Heart right ventricle (tissue), 16 donors: Measurements from ENCODE around the gene CST7. TPM values are rescaled to one million over a fixed set of nuclear protein-coding genes. Genes with fewer than 3 reads are reported as not detected.
A peak's percentile ranks its signal among the peaks of the same experiment; 100 is the strongest.

Experiments
- ATAC-seq, 8 donors: fragments of 200-7000 bp; cut with Tn5 transposase; one replicate each; pipeline ENCODE4 v1.9.1; 2020; ENCODE audit warnings: mild to moderate bottlenecking in 8 of 8, moderate library complexity in 8 of 8, moderate number of reproducible peaks in 1 of 8
- DNase-seq, 2 donors: peaks; one replicate each; pipeline ENCODE4 v3.0.0-alpha.2; 2020
- H3K27ac ChIP-seq, 10 donors: fragments of 200-600 bp; sonication (generic) in 2 of 10; one replicate each; pipeline versions ENCODE4 v1.5.0 to v1.8.0; 2020 to 2022; ENCODE audit warnings: mild to moderate bottlenecking in 3 of 10
- H3K27me3 ChIP-seq, 7 donors: fragments of 200-600 bp; one replicate each; pipeline ENCODE4 v1.8.0; 2021 to 2022; ENCODE audit warnings: mild to moderate bottlenecking in 2 of 7
- H3K36me3 ChIP-seq, 9 donors: fragments of 200-600 bp; sonication (generic) in 1 of 9; one replicate each; pipeline versions ENCODE4 v1.5.0 to v1.8.0; 2020 to 2022; ENCODE audit warnings: mild to moderate bottlenecking in 2 of 9
- H3K4me1 ChIP-seq, 9 donors: fragments of 200-600 bp; sonication (generic) in 1 of 9; one replicate each; pipeline versions ENCODE4 v1.5.0 to v1.8.0; 2020 to 2022; ENCODE audit warnings: mild to moderate bottlenecking in 4 of 9
- H3K4me3 ChIP-seq, 10 donors: fragments of 200-600 bp; sonication (generic) in 2 of 10; one replicate each; pipeline versions ENCODE4 v1.5.0 to v1.8.0; 2020 to 2022; ENCODE audit warnings: mild to moderate bottlenecking in 7 of 10, moderate library complexity in 2 of 10
- H3K9me3 ChIP-seq, 11 donors: fragments of 200-600 bp in 10 of 11; sonication (generic) in 2 of 11; one replicate each; pipeline versions ENCODE4 v1.5.0 to v1.8.0; 2013 to 2022; ENCODE audit warnings: mild to moderate bottlenecking in 2 of 11, control low read depth in 1 of 11, moderate library complexity in 1 of 11
- CTCF ChIP-seq, 9 donors: fragments of 200-600 bp; sonication (generic) in 2 of 9; IDR thresholded peaks; one replicate each; pipeline versions ENCODE4 v1.5.0 to v1.8.0; 2021 to 2022; ENCODE audit warnings: antibody characterized with exemption in 9 of 9, mild to moderate bottlenecking in 5 of 9, moderate library complexity in 1 of 9
- WGBS, 2 donors: extraction: QIAGEN DNeasy Blood & Tissue Kit; methylation state at CpG; one replicate each; pipeline ENCODE4 v1.1.7; 2013; ENCODE audit warnings: inconsistent platforms in 1 of 2; 5-methylcytosine and 5-hydroxymethylcytosine counted together
- intact Hi-C, 10 donors: fragments of 100-400 bp; cut with DNase I; formaldehyde crosslinking; loops; one replicate each; pipeline versions ENCODE4 v1.11.1 to v1.14.2; 2022
- long read RNA-seq, 3 donors: library from polyadenylated mRNA; unstranded; transcript quantifications; one replicate each; pipeline ENCODE4 v2.0.0, GENCODE V29; 2020 to 2021
- polyA plus RNA-seq, 2 donors: library from polyadenylated mRNA; stranded (reverse); fragments of 200-250 nt; gene quantifications; one replicate each; pipeline ENCODE4 v1.2.3, GENCODE V29; 2013
- total RNA-seq, 10 donors: library from RNA; stranded (reverse); fragmentation: NEBNext Ultra II Directional in 3 of 10; extraction: Animal tissue kit (Norgen Biotek cat#: 25700) in 3 of 10; gene quantifications; one replicate each; pipeline versions ENCODE4 v1.2.1 to v1.2.4, GENCODE V29; 2021 to 2023
- donor health status: Arrhythmogenic right ventricular cardiomyopathy.
- donor health status: ischemic (EF 13 %, LVEDD 7.1; RV severe dilation, severe dysfunction).
- donor health status: healthy with polysubstance abuse.
- donor health status: DM: no; HTN: yes; CAD: no.
- donor health status: DM: no; HTN: no; CAD: no.
- donor health status: ischemic (EF 25% LVEDD 6.9; RV normal size, moderate dysfunction).
- donor health status: ischemic (EF 25% LVEDD 5.7; RV mildly dilated, moderate dysfunction).
- donor health status: healthy.
- donor health status: DM: yes; HTN: yes; CAD: no.
- donor health status: Ischemic cardiomyopathy.
- donor health status: ischemic (EF 35%, LVEDD 5.7; RV mildly dilated, moderate dysfunction).
- donor health status: nonischemic (EF 11% LVEDD 7.7; RV severe dilation, severe dysfunction).
- donor health status: DM: yes; HTN: yes; CAD: no.
- donor health status: PGD.
- donor health status: ischemic (EF 29% LVEDD 5.4; RV normal size, mild dysfunction).
- donor health status: nonischemic (EF 23%, LVEDD 6.1; RV moderate dilation, normal function).

Gene CST7, protein sequence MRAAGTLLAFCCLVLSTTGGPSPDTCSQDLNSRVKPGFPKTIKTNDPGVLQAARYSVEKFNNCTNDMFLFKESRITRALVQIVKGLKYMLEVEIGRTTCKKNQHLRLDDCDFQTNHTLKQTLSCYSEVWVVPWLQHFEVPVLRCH
- total RNA-seq (1 to 10 TPM in 4 of 10 donors, under 1 TPM in 4, not detected in 2; 0.28 to 10.0 (median 1.0) TPM), polyA plus RNA-seq (1 to 10 TPM; 1.2 to 1.5 TPM)
- long read RNA-seq, donor 1, result 0 reads
- long read RNA-seq, donor 2, result 0 reads
- long read RNA-seq, donor 3, partial matches to known transcripts, result 1 of 1 reads
- long read RNA-seq, donor 3, other reads (novel, unspliced or antisense), result 0 of 1 reads

DNA sequence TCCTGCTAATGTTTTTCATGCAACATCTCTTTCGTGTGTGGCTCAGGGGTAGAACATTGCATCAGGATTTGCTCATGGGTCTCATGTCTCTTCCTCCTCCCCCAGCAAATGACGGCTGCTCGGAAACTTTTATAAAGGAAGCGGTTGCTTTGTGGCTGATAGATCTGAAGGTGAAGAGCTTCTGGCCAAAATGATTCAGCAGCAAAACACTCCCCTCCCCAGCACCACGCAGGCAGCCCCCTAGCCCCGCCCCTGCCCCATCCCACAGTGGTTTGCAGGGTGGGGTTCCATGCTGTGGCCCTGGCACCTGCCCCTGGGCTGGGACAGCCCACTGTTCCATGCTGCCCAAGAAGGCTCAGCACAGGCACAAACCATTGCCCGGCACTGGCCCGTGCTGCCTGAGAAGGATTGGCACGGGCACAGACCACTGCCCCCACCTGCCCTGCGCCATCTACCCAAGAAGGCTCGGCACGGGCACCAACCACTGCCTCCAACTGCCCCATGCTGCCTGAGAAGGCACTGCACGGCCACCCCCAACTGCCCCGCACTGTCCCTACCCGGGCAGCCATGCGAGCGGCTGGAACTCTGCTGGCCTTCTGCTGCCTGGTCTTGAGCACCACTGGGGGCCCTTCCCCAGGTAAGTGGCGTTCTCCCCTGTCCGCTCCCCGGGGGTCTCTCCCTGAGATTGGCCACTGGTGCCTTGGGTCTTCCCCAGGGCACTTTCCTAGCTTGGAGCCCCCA lies at the start of gene CST7:
Gene CST7, plus strand, starts transcription at position 331 of the 741 bp plus-strand sequence. Its CDS starts 237 bp downstream, at position 568.
- peak within 1 kb of the TSS in 3 of 10 donors; percentile 14 to 59 (median 24) for H3K4me3 ChIP-seq
- H3K27me3 ChIP-seq, result peaks cover 0 to 17% (median 10%) of the 10 kb centered on the region in 7 donors
- ATAC-seq (peak; percentile 49 to 66 (median 59)), DNase-seq (peak in 1 of 2 donors; percentile 39)
- H3K27ac ChIP-seq, result peak within 1 kb of the TSS in 2 of 10 donors; percentile 31 to 92
- H3K36me3 ChIP-seq, result peaks cover 0 to 4% (median 0%) of the 10 kb centered on the region in 9 donors
- peaks cover 0 to 32% (median 13%) of the 10 kb centered on the region in 11 donors for H3K9me3 ChIP-seq
- TF ChIP-seq CTCF (IDR thresholded peaks at IDR 0.05), result no peak
- H3K4me1 ChIP-seq, result peaks cover 0 to 35% (median 0%) of the 10 kb centered on the region in 9 donors
- intact Hi-C loops, result no loop called here
- WGBS, 2 donors, result 78 to 79% methylated on average over 20 of the region's 20 CpGs

- ATAC-seq (no peak), DNase-seq (no peak)
- intact Hi-C loops, result no loop called here
- H3K27ac ChIP-seq, result no peak overlapping the region
- no peaks in the 10 kb centered on the region for H3K27me3 ChIP-seq
- no peak for TF ChIP-seq CTCF (IDR thresholded peaks at IDR 0.05)
- H3K4me3 ChIP-seq, result no peak overlapping the region
- H3K36me3 ChIP-seq, result no peaks in the 10 kb centered on the region
- WGBS, 2 donors, result 0 to 47% methylated on average over 1 of the region's 1 CpG
- peaks cover 0 to 32% (median 19%) of the 10 kb centered on the region in 11 donors for H3K9me3 ChIP-seq
- no peaks in the 10 kb centered on the region for H3K4me1 ChIP-seq
Observed at GRCh38 chr20:24906806-24907205, 42.3 kb upstream of the CST7 start.

GRCh38 chr20:24908642-24909041 lies 40.4 kb upstream of the CST7 start:
- no peaks in the 10 kb centered on the region for H3K4me1 ChIP-seq
- DNase-seq (no peak), ATAC-seq (no peak)
- no peak overlapping the region for H3K4me3 ChIP-seq
- TF ChIP-seq CTCF (IDR thresholded peaks at IDR 0.05), result no peak
- whole genome bisulfite sequencing, 2 donors, result 92% methylated on average over 1 of the region's 1 CpG
- peaks cover 0 to 32% (median 19%) of the 10 kb centered on the region in 11 donors for H3K9me3 ChIP-seq
- intact Hi-C loops, result no loop called here
- no peak overlapping the region for H3K27ac ChIP-seq
- no peaks in the 10 kb centered on the region for H3K36me3 ChIP-seq
- H3K27me3 ChIP-seq, result peaks cover 0 to 11% (median 0%) of the 10 kb centered on the region in 7 donors

DNA sequence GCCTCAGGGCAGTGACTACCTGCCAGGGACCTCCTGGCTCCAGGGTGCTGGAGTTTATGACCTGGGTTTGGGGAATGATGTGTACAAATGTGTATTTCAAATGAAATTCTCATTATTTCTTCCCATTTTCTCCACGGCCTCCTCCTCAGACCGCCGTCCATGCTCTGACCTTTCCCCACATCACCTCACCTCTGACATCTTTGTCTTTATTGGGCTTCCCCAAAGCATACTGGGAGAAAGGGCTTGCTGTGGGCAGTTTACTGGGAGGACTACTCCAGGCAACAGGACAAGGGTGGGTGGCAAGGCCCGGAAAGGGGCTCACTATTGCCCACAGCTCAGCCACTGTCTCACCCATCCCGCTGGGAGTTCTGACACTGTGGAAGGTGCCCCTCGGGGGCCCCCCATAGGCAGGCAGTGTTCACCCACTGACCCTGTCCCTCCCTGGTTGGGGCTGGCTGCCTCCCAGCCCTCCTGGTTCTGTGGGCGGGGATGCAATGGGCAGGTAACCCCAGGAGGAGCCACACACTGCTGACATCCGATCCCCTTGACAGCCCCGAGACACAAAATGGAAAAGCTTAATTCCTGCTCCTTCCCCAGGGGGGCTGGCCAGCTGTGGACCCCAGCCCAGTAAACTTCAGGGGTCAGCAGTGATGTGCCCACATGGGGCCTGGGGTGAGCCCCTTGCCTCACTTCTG lies 39.8 kb upstream of the CST7 start:
- WGBS, 2 donors, result 82 to 85% methylated on average over 9 of the region's 9 CpGs
- TF ChIP-seq CTCF (IDR thresholded peaks at IDR 0.05), result no peak
- ATAC-seq, result no peak

More for the DNA sequence above, 39.8 kb upstream of the CST7 start:
- Histone ChIP-seq H3K4me1 (no peaks in the 10 kb centered on the region), H3K36me3 (no peaks in the 10 kb centered on the region), H3K9me3 (peaks cover 0 to 32% (median 19%) of the 10 kb centered on the region in 11 donors), H3K27me3 (peaks cover 0 to 11% (median 0%) of the 10 kb centered on the region in 7 donors), H3K4me3 (no peak overlapping the region), H3K27ac (no peak overlapping the region)
- DNase-seq, result no peak
- intact Hi-C loops, result no loop called here
